H1 (cell line): ENCODE data around the gene TRABD2A. TPM values are rescaled to one million over a fixed set of nuclear protein-coding genes. Genes with fewer than 3 reads are reported as not detected.

Experiments used
- CTCF ChIA-PET: fragments of 300-600 bp; sonication (Branson Sonifier 250); formaldehyde crosslinking; loops from one replicate; lab custom pipeline; 2021; ENCODE audit not compliant: partially characterized antibody; lab: Charles Lee
- POLR2A ChIA-PET: fragments of 300-600 bp; sonication (Branson Sonifier 250); formaldehyde crosslinking; loops from one replicate; lab custom pipeline; 2021; ENCODE audit warnings: inconsistent platforms; ENCODE audit not compliant: partially characterized antibody; lab: Charles Lee
- DNase-seq, 2 experiments: peaks; one replicate each; pipeline versions ENCODE4 v3.0.0 to v3.0.0-alpha.2; 2010 to 2022; ENCODE audit warnings: low spot score in 2 of 2, low read depth in 1 of 2, mixed read lengths in 1 of 2
- FAIRE-seq: peaks from 2 replicates; lab custom pipeline; 2011; peaks lifted over from hg19 to GRCh38; lab: Jason Lieb, UNC
- H2AFZ ChIP-seq: 2 replicates; pipeline ENCODE4 v1.8.1; 2012; ENCODE audit warnings: low read length, inconsistent platforms
- H2AK5ac ChIP-seq: 2 replicates; pipeline ENCODE4 v1.6.1; 2013; ENCODE audit warnings: low read depth, low read length
- H2BK120ac ChIP-seq: replicated peaks from 2 replicates; pipeline ENCODE3; 2013; ENCODE audit warnings: low read depth, low read length, inconsistent platforms
- H2BK12ac ChIP-seq: 2 replicates; pipeline ENCODE4 v1.6.1; 2013; ENCODE audit warnings: low read depth, low read length
- H2BK15ac ChIP-seq: 2 replicates; pipeline ENCODE4 v1.6.1; 2013; ENCODE audit warnings: low read length
- H2BK20ac ChIP-seq: 2 replicates; pipeline ENCODE4 v1.6.1; 2013; ENCODE audit warnings: low read length
- H2BK5ac ChIP-seq: 2 replicates; pipeline ENCODE4 v1.6.1; 2013; ENCODE audit warnings: low read depth, low read length
- H3K14ac ChIP-seq: 2 replicates; pipeline ENCODE4 v1.6.1; 2013; ENCODE audit warnings: inconsistent platforms; ENCODE audit not compliant: insufficient read length
- H3K18ac ChIP-seq: 2 replicates; pipeline ENCODE4 v1.6.1; 2013; ENCODE audit warnings: low read length; ENCODE audit errors: extremely low read depth
- H3K23ac ChIP-seq: 2 replicates; pipeline ENCODE4 v1.6.1; 2013; ENCODE audit warnings: inconsistent platforms; ENCODE audit not compliant: insufficient read length
- H3K23me2 ChIP-seq: 2 replicates; pipeline ENCODE4 v1.6.1; 2013; ENCODE audit warnings: low read depth, low read length
- H3K27ac ChIP-seq: 2 replicates; pipeline ENCODE4 v1.6.1; 2011; ENCODE audit warnings: low read depth, low read length, inconsistent platforms
- H3K27me3 ChIP-seq, 4 experiments: replicated peaks in 1 of 4; 1 replicate in 1 of 4; 2 replicates in 3 of 4; pipeline versions ENCODE4 v1.6.1 to v1.8.1; 2011 to 2013; ENCODE audit warnings: low read length in 3 of 4, mild to moderate bottlenecking in 3 of 4, inconsistent platforms in 2 of 4, mixed read lengths in 2 of 4, moderate library complexity in 1 of 4; ENCODE audit not compliant: control insufficient read depth in 3 of 4, insufficient read depth in 3 of 4; ENCODE audit errors: extremely low read depth in 1 of 4
- H3K36me3 ChIP-seq, 4 experiments: 2 replicates each; pipeline versions ENCODE4 v1.6.1 to v1.8.1; 2011 to 2013; ENCODE audit warnings: mild to moderate bottlenecking in 4 of 4, low read length in 3 of 4, moderate library complexity in 2 of 4, control low read depth in 1 of 4, inconsistent platforms in 1 of 4; ENCODE audit not compliant: insufficient read depth in 4 of 4, control insufficient read depth in 2 of 4
- H3K4ac ChIP-seq: replicated peaks from 2 replicates; pipeline ENCODE3; 2013; ENCODE audit warnings: low read length, low read depth, mixed read lengths, inconsistent platforms; ENCODE audit not compliant: insufficient read length
- H3K4me1 ChIP-seq, 4 experiments: replicated peaks in 1 of 4; 1 replicate in 1 of 4; 2 replicates in 3 of 4; pipeline versions ENCODE4 v1.6.1 to v1.8.1; 2011 to 2013; ENCODE audit warnings: low read length in 3 of 4, inconsistent platforms in 2 of 4, mixed read lengths in 1 of 4; ENCODE audit not compliant: insufficient read depth in 4 of 4, control insufficient read depth in 3 of 4
- H3K4me2 ChIP-seq, 2 experiments: 2 replicates each; pipeline versions ENCODE4 v1.6.1 to v1.8.1; 2011 to 2013; ENCODE audit warnings: low read depth in 2 of 2, low read length in 2 of 2, control low read depth in 1 of 2, inconsistent platforms in 1 of 2, mild to moderate bottlenecking in 1 of 2; ENCODE audit not compliant: insufficient read depth in 1 of 2
- H3K4me3 ChIP-seq, 4 experiments: fragments of 200-600, 300-600 bp in 1 of 4; sonication (generic), shearing (Covaris generic), sonication (Bioruptor Twin) in 1 of 4; 2 replicates each; pipeline versions ENCODE4 v1.5.1 to v1.8.1; 2011 to 2016; ENCODE audit warnings: low read length in 4 of 4, low read depth in 3 of 4, control low read depth in 2 of 4, inconsistent platforms in 2 of 4, mild to moderate bottlenecking in 2 of 4, mixed read lengths in 1 of 4, moderate library complexity in 1 of 4; ENCODE audit not compliant: insufficient read depth in 2 of 4; ENCODE audit errors: extremely low read depth in 1 of 4
- H3K56ac ChIP-seq: replicated peaks from 2 replicates; pipeline ENCODE3; 2013; ENCODE audit warnings: low read depth, mild to moderate bottlenecking, mixed read lengths, low read length, inconsistent platforms; ENCODE audit not compliant: insufficient read length
- H3K79me1 ChIP-seq: 2 replicates; pipeline ENCODE4 v1.6.1; 2013; ENCODE audit warnings: low read depth, low read length, control low read depth
- H3K79me2 ChIP-seq, 2 experiments: 2 replicates each; pipeline versions ENCODE4 v1.6.1 to v1.8.1; 2012 to 2013; ENCODE audit warnings: low read length in 2 of 2, mild to moderate bottlenecking in 2 of 2, inconsistent platforms in 1 of 2; ENCODE audit not compliant: insufficient read depth in 2 of 2, control insufficient read depth in 1 of 2
- H3K9ac ChIP-seq, 4 experiments: replicated peaks in 1 of 4; 1 replicate in 1 of 4; 2 replicates in 3 of 4; pipeline versions ENCODE4 v1.6.1 to v1.8.1; 2011 to 2013; ENCODE audit warnings: low read depth in 3 of 4, low read length in 3 of 4, control low read depth in 2 of 4, mild to moderate bottlenecking in 2 of 4, moderate library complexity in 2 of 4, inconsistent platforms in 1 of 4; ENCODE audit errors: extremely low read depth in 1 of 4
- H3K9me3 ChIP-seq, 2 experiments: 2 replicates each; pipeline versions ENCODE4 v1.6.1 to v1.8.1; 2012 to 2013; ENCODE audit warnings: mild to moderate bottlenecking in 2 of 2, moderate library complexity in 2 of 2, control low read depth in 1 of 2, inconsistent platforms in 1 of 2, low read depth in 1 of 2, low read length in 1 of 2, mixed read lengths in 1 of 2; ENCODE audit not compliant: insufficient read depth in 2 of 2
- H4K20me1 ChIP-seq, 2 experiments: replicated peaks in 1 of 2; 2 replicates each; pipeline versions ENCODE3 to v1.8.1; 2011 to 2013; ENCODE audit warnings: inconsistent platforms in 2 of 2, low read length in 2 of 2, mild to moderate bottlenecking in 1 of 2; ENCODE audit not compliant: insufficient read depth in 2 of 2, control insufficient read depth in 1 of 2
- H4K5ac ChIP-seq: 2 replicates; pipeline ENCODE4 v1.6.1; 2013; ENCODE audit warnings: low read length, low read depth, mixed read lengths, inconsistent platforms; ENCODE audit not compliant: insufficient read length
- H4K8ac ChIP-seq: 2 replicates; pipeline ENCODE4 v1.8.0; 2013; ENCODE audit warnings: mild to moderate bottlenecking, moderate library complexity, low read length, inconsistent platforms; ENCODE audit not compliant: insufficient read depth; ENCODE audit errors: extremely low read depth
- H4K91ac ChIP-seq: replicated peaks from 2 replicates; pipeline ENCODE3; 2013; ENCODE audit warnings: low read length, mixed read lengths, inconsistent platforms; ENCODE audit not compliant: insufficient read length
- ASH2L ChIP-seq: fragments of 200-600, 300-600 bp; sonication (generic); IDR thresholded peaks from one replicate; pipeline ENCODE4 v1.7.1; 2017; ENCODE audit warnings: low read length
- ATF2 ChIP-seq: IDR thresholded peaks from 2 replicates; pipeline ENCODE4 v1.6.1; 2012; ENCODE audit warnings: low read length, inconsistent platforms
- ATF3 ChIP-seq: IDR thresholded peaks from 2 replicates; pipeline ENCODE4 v1.6.1; 2011; ENCODE audit warnings: low read depth, mild to moderate bottlenecking, low read length; ENCODE audit not compliant: insufficient read depth
- CEBPB ChIP-seq: IDR thresholded peaks from 2 replicates; pipeline ENCODE4 v1.6.1; 2012; ENCODE audit warnings: low read depth, low read length
- CREB1 ChIP-seq: IDR thresholded peaks from 2 replicates; pipeline ENCODE4 v1.6.1; 2012; ENCODE audit warnings: inconsistent platforms
- EGR1 ChIP-seq: IDR thresholded peaks from 2 replicates; pipeline ENCODE4 v1.6.1; 2011; ENCODE audit warnings: low read depth, low read length, borderline replicate concordance
- HDAC6 ChIP-seq: IDR thresholded peaks from one replicate; pipeline ENCODE4 v1.7.1; 2012; ENCODE audit warnings: low read depth, mild to moderate bottlenecking, inconsistent platforms, low read length, moderate library complexity
- KDM4A ChIP-seq: IDR thresholded peaks from one replicate; pipeline ENCODE4 v1.7.1; 2012; ENCODE audit warnings: low read depth, mild to moderate bottlenecking, moderate library complexity, low read length, inconsistent platforms; ENCODE audit not compliant: severe bottlenecking
- SP2 ChIP-seq: IDR thresholded peaks from 2 replicates; pipeline ENCODE4 v1.6.1; 2012; ENCODE audit warnings: mild to moderate bottlenecking, low read length, inconsistent platforms
- TCF12 ChIP-seq: IDR thresholded peaks from 2 replicates; pipeline ENCODE4 v1.6.1; 2011; ENCODE audit warnings: low read depth, mild to moderate bottlenecking, low read length
- TEAD4 ChIP-seq: IDR thresholded peaks from 2 replicates; pipeline ENCODE4 v1.6.1; 2012; ENCODE audit warnings: low read depth, low read length, inconsistent platforms, mixed read lengths
- ZNF274 ChIP-seq: IDR thresholded peaks from 2 replicates; pipeline ENCODE4 v1.7.0; 2012; ENCODE audit warnings: low read length, borderline replicate concordance; ENCODE audit errors: extremely low read depth
- polyA plus RNA-seq, 7 experiments: library from polyadenylated mRNA; depleted of rRNA in 3 of 7; stranded (reverse) in 5 of 7; unstranded in 2 of 7; fragments of >200 nt in 5 of 7; fragments of 200-250 nt in 2 of 7; gene quantifications; 1 replicate in 5 of 7; 2 replicates in 1 of 7; 4 replicates in 1 of 7; pipeline versions ENCODE4 v1.2.1 to v1.2.3, GENCODE V29; 2011 to 2013; ENCODE audit warnings: missing spikeins in 2 of 7, mixed read lengths in 2 of 7
- total RNA-seq: library from RNA; stranded (reverse); fragmentation: NEBNext Ultra II Directional; extraction: Animal tissue kit (Norgen Biotek cat#: 25700); gene quantifications from 2 replicates; pipeline ENCODE4 v1.2.1, GENCODE V29; 2021

TRABD2A gene
- total and polyA plus RNA-seq, 2 of the 8 experiments (the other 6 are each of a cell fraction or from before 2014, with no cell fraction given) = 17.3 to 18.6 TPM

- ChIA-PET POLR2A (no interaction called here), CTCF (interaction anchor here (0.6 to 1.4 kb wide), 2 partner anchors 27 to 70 kb away, joined by 3 to 4 read pairs; no protein-coding TSS in a partner anchor)
- Histone ChIP-seq H4K5ac (no peak overlapping the region), H3K27ac (no peak overlapping the region), H3K79me1 (no peaks in the 10 kb centered on the region), H2BK15ac (no peak overlapping the region), H3K56ac (no peak overlapping the region), H2BK5ac (no peak overlapping the region), H3K4ac (no peak overlapping the region), H2BK120ac (no peak overlapping the region), H3K18ac (no peak overlapping the region), H3K4me1 (peaks cover 0 to 3% (median 2%) of the 10 kb centered on the region in 4 experiments; a peak in 3 of 7 replicates), H3K14ac (no peak overlapping the region), H3K9ac (no peak overlapping the region), H3K4me3 (no peak overlapping the region), H3K36me3 (no peaks in the 10 kb centered on the region), H2BK12ac (no peak overlapping the region), H3K4me2 (no peak overlapping the region), H4K91ac (no peak overlapping the region), H2BK20ac (no peak overlapping the region), H3K79me2 (no peaks in the 10 kb centered on the region), H4K8ac (no peak overlapping the region), H2AFZ (no peak overlapping the region), H4K20me1 (no peaks in the 10 kb centered on the region), H3K23me2 (no peaks in the 10 kb centered on the region), H3K27me3 (no peaks in the 10 kb centered on the region), H3K9me3 (no peaks in the 10 kb centered on the region), H3K23ac (no peak overlapping the region), H2AK5ac (no peak overlapping the region)
- DNase-seq (no peak), FAIRE-seq (no peak)
- TF ChIP-seq TEAD4 (no peak), SP2 (no peak), KDM4A (no peak), ATF3 (no peak), TCF12 (no peak), ATF2 (no peak), ASH2L (no peak), HDAC6 (no peak), EGR1 (no peak), CREB1 (no peak), ZNF274 (no peak), CEBPB (no peak)
Observed at GRCh38 chr2:84786601-84787000, 94.3 kb downstream of the TRABD2A start.
